Keratinocyte (primary cell): ENCODE data around the gene ERMAP. TPM values are rescaled to one million over a fixed set of nuclear protein-coding genes. Genes with fewer than 3 reads are reported as not detected.
A peak's percentile ranks its signal among the peaks of the same experiment; 100 is the strongest.

Experiments used
- DNase-seq: peaks from one replicate; pipeline ENCODE4 v3.0.0-alpha.2; 2011; ENCODE audit warnings: low read depth, missing footprints, low spot score
- FAIRE-seq: peaks from 2 replicates; lab custom pipeline; 2011; peaks lifted over from hg19 to GRCh38; lab: Jason Lieb, UNC
- H2AFZ ChIP-seq: 2 replicates; pipeline ENCODE4 v1.6.0; 2012; ENCODE audit warnings: low read length, control low read depth, inconsistent platforms; ENCODE audit not compliant: control insufficient read depth
- H3K27ac ChIP-seq: 2 replicates; pipeline ENCODE4 v1.5.1; 2011; ENCODE audit warnings: low read length; ENCODE audit not compliant: control insufficient read depth, insufficient read depth
- H3K27me3 ChIP-seq: 3 replicates; pipeline ENCODE4 v1.6.0; 2011; ENCODE audit warnings: low read length; ENCODE audit not compliant: control insufficient read depth, insufficient read depth; ENCODE audit errors: extremely low read depth
- H3K36me3 ChIP-seq, 2 experiments: 2 replicates in 1 of 2; 3 replicates in 1 of 2; pipeline ENCODE4 v1.5.1; 2011; ENCODE audit warnings: low read length in 2 of 2, mild to moderate bottlenecking in 1 of 2; ENCODE audit not compliant: control insufficient read depth in 2 of 2, insufficient read depth in 2 of 2; ENCODE audit errors: extremely low read depth in 1 of 2
- H3K4me1 ChIP-seq: 3 replicates; pipeline ENCODE4 v1.5.1; 2011; ENCODE audit warnings: low read length; ENCODE audit not compliant: control insufficient read depth, insufficient read depth; ENCODE audit errors: extremely low read depth
- H3K4me2 ChIP-seq: 3 replicates; pipeline ENCODE4 v1.6.0; 2011; ENCODE audit warnings: low read depth, low read length; ENCODE audit not compliant: control insufficient read depth, insufficient read depth; ENCODE audit errors: extremely low read depth
- H3K4me3 ChIP-seq, 3 experiments: fragments of 200-600 bp in 1 of 3; sonication (generic) in 1 of 3; 2 replicates in 2 of 3; 3 replicates in 1 of 3; pipeline ENCODE4 v1.5.1; 2011 to 2016; ENCODE audit warnings: low read length in 3 of 3, mild to moderate bottlenecking in 3 of 3, control low read depth in 2 of 3, inconsistent platforms in 1 of 3, low read depth in 1 of 3, mixed read lengths in 1 of 3, mixed run types in 1 of 3, moderate library complexity in 1 of 3; ENCODE audit not compliant: control insufficient read depth in 2 of 3, insufficient read depth in 2 of 3; ENCODE audit errors: extremely low read depth in 1 of 3
- H3K79me2 ChIP-seq: 2 replicates; pipeline ENCODE4 v1.6.0; 2012; ENCODE audit warnings: low read length; ENCODE audit not compliant: control insufficient read depth, insufficient read depth
- H3K9ac ChIP-seq: 3 replicates; pipeline ENCODE4 v1.6.0; 2011; ENCODE audit warnings: low read length; ENCODE audit not compliant: control insufficient read depth, insufficient read depth; ENCODE audit errors: extremely low read depth
- H3K9me1 ChIP-seq: 3 replicates; pipeline ENCODE4 v1.6.0; 2011; ENCODE audit warnings: low read length; ENCODE audit not compliant: control insufficient read depth, insufficient read depth; ENCODE audit errors: extremely low read depth
- H3K9me3 ChIP-seq: 2 replicates; pipeline ENCODE4 v1.5.1; 2012; ENCODE audit warnings: low read depth, low read length; ENCODE audit not compliant: control insufficient read depth
- H4K20me1 ChIP-seq: 3 replicates; pipeline ENCODE4 v1.6.0; 2011; ENCODE audit warnings: low read length; ENCODE audit not compliant: control insufficient read depth, insufficient read depth; ENCODE audit errors: extremely low read depth
- CTCF ChIP-seq, 3 experiments: IDR thresholded peaks in 1 of 3; conservative IDR thresholded peaks in 1 of 3; optimal IDR thresholded peaks in 1 of 3; 2 replicates in 2 of 3; 3 replicates in 1 of 3; pipeline versions ENCODE3 to v1.5.1; 2011; ENCODE audit warnings: low read length in 3 of 3, mild to moderate bottlenecking in 3 of 3, moderate library complexity in 2 of 3, control low read depth in 1 of 3, inconsistent platforms in 1 of 3; ENCODE audit not compliant: insufficient read depth in 2 of 3; ENCODE audit errors: extremely low read depth in 1 of 3
- EZH2 ChIP-seq: IDR thresholded peaks from one replicate; pipeline ENCODE4 v1.6.1; 2012; ENCODE audit warnings: inconsistent platforms, mild to moderate bottlenecking, low read length, moderate library complexity
- dilution Hi-C: fragments of 300-500 bp; cut with MboI; formaldehyde crosslinking; loops from one replicate; pipeline ENCODE4 v1.7.0; 2020; ENCODE audit warnings: low sequenced_read_pairs; ENCODE audit not compliant: extremely low pct_ligation_motif_present
- polyA plus RNA-seq, 5 experiments: library from polyadenylated mRNA; depleted of rRNA in 3 of 5; stranded (reverse) in 3 of 5; stranded (forward) in 1 of 5; unstranded in 1 of 5; fragments of >200 nt; gene quantifications; 1 replicate in 1 of 5; 2 replicates in 3 of 5; 3 replicates in 1 of 5; pipeline versions ENCODE4 v1.2.1 to v1.2.3, GENCODE V29; 2011 to 2012; ENCODE audit warnings: missing spikeins in 2 of 5, low read depth in 1 of 5, low replicate concordance in 1 of 5

Gene ERMAP
- polyA plus RNA-seq, 1 donor (not counting 4 experiments of a cell fraction or from before 2014, with no cell fraction given) = 5.6 TPM

- Histone ChIP-seq H3K9me3 (no peaks in the 10 kb centered on the region), H3K27ac (no peak within 1 kb of the TSS), H3K9ac (no peak within 1 kb of the TSS), H3K27me3 (peaks cover 11% of the 10 kb centered on the region), H4K20me1 (no peaks in the 10 kb centered on the region), H3K9me1 (no peaks in the 10 kb centered on the region), H3K4me2 (peak within 1 kb of the TSS; percentile 59), H2AFZ (no peak within 1 kb of the TSS), H3K4me1 (peaks cover 4% of the 10 kb centered on the region), H3K4me3 (peak within 1 kb of the TSS in 1 of 3 experiments; percentile 24), H3K36me3 (peaks cover 1 to 8% of the 10 kb centered on the region in 2 experiments), H3K79me2 (no peaks in the 10 kb centered on the region)
- dilution Hi-C loops = no loop called here
- peak; percentile 40 for TF ChIP-seq EZH2
- no peak for TF ChIP-seq CTCF (optimal IDR thresholded peaks at IDR 0.05 in 1 of 3, IDR thresholded peaks at IDR 0.05 in 1 of 3, conservative IDR thresholded peaks at IDR 0.05 in 1 of 3; ENCODE audit: extremely low read depth in 1 of 3, insufficient read depth in 2 of 3, low read length in 3 of 3)
- DNase-seq = no peak
- no peak for FAIRE-seq
Observed at GRCh38 chr1:42784946-42785693, 31.8 kb upstream of the ERMAP start, which contains the start of gene TMEM269. Gene TMEM269 (plus strand): TSS chr1:42784991. CDS start chr1:42789894, 4,903 bp downstream.

- no peak for FAIRE-seq
- peaks cover 11% of the 10 kb centered on the region for H3K27me3 ChIP-seq
- no peak overlapping the region for H3K9ac ChIP-seq
- H3K4me1 ChIP-seq = peaks cover 4% of the 10 kb centered on the region
- H3K79me2 ChIP-seq = no peaks in the 10 kb centered on the region
- H3K9me3 ChIP-seq = no peaks in the 10 kb centered on the region
- no peaks in the 10 kb centered on the region for H3K9me1 ChIP-seq
- no peak overlapping the region for H3K4me2 ChIP-seq
- TF ChIP-seq EZH2 (no peak), CTCF (optimal IDR thresholded peaks at IDR 0.05 in 1 of 3, IDR thresholded peaks at IDR 0.05 in 1 of 3, conservative IDR thresholded peaks at IDR 0.05 in 1 of 3; ENCODE audit: extremely low read depth in 1 of 3, insufficient read depth in 2 of 3, low read length in 3 of 3) (no peak)
- no peak overlapping the region for H3K4me3 ChIP-seq
- no peaks in the 10 kb centered on the region for H3K36me3 ChIP-seq
- no peak overlapping the region for H3K27ac ChIP-seq
- no peak for DNase-seq
- dilution Hi-C loops = no loop called here
- no peak overlapping the region for H2AFZ ChIP-seq
- no peaks in the 10 kb centered on the region for H4K20me1 ChIP-seq
Observed at GRCh38 chr1:42786097-42786496, 30.8 kb upstream of the ERMAP start.
